GM12878 (cell line): Measurements from ENCODE around the gene SEMA6C.

ENCODE experiments used
- ASH2L ChIP-seq: fragments of 300-600, 200-600 bp; sonication (generic); IDR thresholded peaks from 2 replicates; pipeline ENCODE4 v1.6.1; 2017; ENCODE audit warnings: low read depth, mild to moderate bottlenecking, borderline replicate concordance
- ATF7 ChIP-seq: fragments of 450-650 bp; IDR thresholded peaks from 2 replicates; pipeline ENCODE4 v1.6.1; 2016; ENCODE audit warnings: low read depth, mild to moderate bottlenecking
- BRCA1 ChIP-seq: IDR thresholded peaks from 2 replicates; pipeline ENCODE4 v1.6.1; 2011; ENCODE audit warnings: low read depth, low read length, improper control_type of control experiment
- CREB1 ChIP-seq: IDR thresholded peaks from 2 replicates; pipeline ENCODE4 v1.6.1; 2012; ENCODE audit warnings: low read depth, mild to moderate bottlenecking, inconsistent platforms
- ESRRA ChIP-seq: IDR thresholded peaks from 2 replicates; pipeline ENCODE4 v1.6.1; 2012; ENCODE audit warnings: mild to moderate bottlenecking, low read length, improper control_type of control experiment
- ETV6 ChIP-seq, 2 experiments: fragments of 450-650 bp in 1 of 2; IDR thresholded peaks in 1 of 2; conservative IDR thresholded peaks in 1 of 2; 2 replicates each; pipeline ENCODE4 v1.6.1; 2014; ENCODE audit warnings: antibody characterized with exemption in 1 of 2, borderline replicate concordance in 1 of 2, low read depth in 1 of 2, mild to moderate bottlenecking in 1 of 2, moderate library complexity in 1 of 2
- HCFC1 ChIP-seq: fragments of 150-350 bp; IDR thresholded peaks from 2 replicates; pipeline ENCODE4 v1.6.1; 2014; ENCODE audit warnings: low read length
- JUND ChIP-seq: IDR thresholded peaks from 2 replicates; pipeline ENCODE4 v1.6.1; 2012; ENCODE audit warnings: low read depth, mild to moderate bottlenecking, low read length, improper control_type of control experiment, moderate library complexity
- TAF1 ChIP-seq: IDR thresholded peaks from 2 replicates; pipeline ENCODE4 v1.6.1; 2011; ENCODE audit warnings: mild to moderate bottlenecking, low read depth, low read length, borderline replicate concordance
- TCF12 ChIP-seq: IDR thresholded peaks from 2 replicates; pipeline ENCODE4 v1.6.1; 2011; ENCODE audit warnings: low read depth, mild to moderate bottlenecking, low read length
- ZNF207 ChIP-seq: fragments of 450-650 bp; IDR thresholded peaks from 2 replicates; pipeline ENCODE4 v1.6.1; 2014; ENCODE audit warnings: antibody characterized with exemption, mild to moderate bottlenecking, borderline replicate concordance
- TF ChIP-seq, protein P1 (sequence below), 3 experiments: IDR thresholded peaks in 2 of 3; conservative IDR thresholded peaks in 1 of 3; 2 replicates each; pipeline ENCODE4 v1.5.1; 2011; ENCODE audit warnings: low read depth in 3 of 3, low read length in 3 of 3, mild to moderate bottlenecking in 3 of 3, control low read depth in 2 of 3, moderate library complexity in 2 of 3, inconsistent platforms in 1 of 3, mixed read lengths in 1 of 3; ENCODE audit not compliant: control insufficient read depth in 2 of 3, insufficient read depth in 1 of 3; ENCODE audit errors: extremely low read depth in 1 of 3

DNA sequence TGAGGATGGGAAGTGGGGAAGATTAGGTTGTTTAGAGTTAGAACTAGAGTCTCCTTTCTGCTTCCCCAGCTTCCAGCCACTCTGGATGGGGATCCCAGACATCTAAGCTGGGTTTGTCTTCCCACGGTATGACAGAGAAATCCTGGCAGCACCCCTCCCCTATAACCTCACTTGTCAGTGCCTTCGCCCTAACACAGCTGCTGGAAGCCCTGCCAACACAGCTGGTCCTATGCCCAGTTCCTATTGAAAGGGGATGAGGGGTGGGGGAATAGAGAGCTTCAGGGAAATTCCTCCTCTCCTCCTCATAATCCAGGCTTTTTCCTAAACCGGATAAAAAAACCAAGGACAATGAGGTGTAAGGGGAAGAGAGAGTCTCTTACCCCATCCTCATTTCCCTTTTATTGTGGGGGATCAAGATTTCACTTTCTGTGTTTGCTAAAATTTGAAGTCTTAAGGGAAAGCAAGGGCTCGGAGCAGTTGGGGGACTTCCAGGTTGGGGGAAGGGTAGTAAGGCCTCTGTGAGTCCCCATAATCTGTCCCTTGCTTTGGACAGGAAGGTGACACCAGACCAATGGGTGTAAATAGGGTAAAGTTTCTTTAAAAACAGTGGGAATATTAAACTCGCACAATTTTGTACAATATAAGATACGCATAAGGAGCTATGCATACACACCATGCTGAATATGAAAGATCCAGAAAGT is 28.8 kb upstream of the SEMA6C start:
- TF ChIP-seq HCFC1 (no peak), ATF7 (no peak), CREB1 (no peak), TAF1 (no peak), BRCA1 (no peak), ASH2L (no peak), TCF12 (no peak), ETV6 (conservative IDR thresholded peaks at IDR 0.05 in 1 of 2, IDR thresholded peaks at IDR 0.05 in 1 of 2; ENCODE audit: borderline replicate concordance in 1 of 2, low read depth in 1 of 2) (no peak), ESRRA (no peak), JUND (no peak), ZNF207 (no peak)
- TF ChIP-seq, protein P1, sequence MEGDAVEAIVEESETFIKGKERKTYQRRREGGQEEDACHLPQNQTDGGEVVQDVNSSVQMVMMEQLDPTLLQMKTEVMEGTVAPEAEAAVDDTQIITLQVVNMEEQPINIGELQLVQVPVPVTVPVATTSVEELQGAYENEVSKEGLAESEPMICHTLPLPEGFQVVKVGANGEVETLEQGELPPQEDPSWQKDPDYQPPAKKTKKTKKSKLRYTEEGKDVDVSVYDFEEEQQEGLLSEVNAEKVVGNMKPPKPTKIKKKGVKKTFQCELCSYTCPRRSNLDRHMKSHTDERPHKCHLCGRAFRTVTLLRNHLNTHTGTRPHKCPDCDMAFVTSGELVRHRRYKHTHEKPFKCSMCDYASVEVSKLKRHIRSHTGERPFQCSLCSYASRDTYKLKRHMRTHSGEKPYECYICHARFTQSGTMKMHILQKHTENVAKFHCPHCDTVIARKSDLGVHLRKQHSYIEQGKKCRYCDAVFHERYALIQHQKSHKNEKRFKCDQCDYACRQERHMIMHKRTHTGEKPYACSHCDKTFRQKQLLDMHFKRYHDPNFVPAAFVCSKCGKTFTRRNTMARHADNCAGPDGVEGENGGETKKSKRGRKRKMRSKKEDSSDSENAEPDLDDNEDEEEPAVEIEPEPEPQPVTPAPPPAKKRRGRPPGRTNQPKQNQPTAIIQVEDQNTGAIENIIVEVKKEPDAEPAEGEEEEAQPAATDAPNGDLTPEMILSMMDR (IDR thresholded peaks at IDR 0.05 in 2 of 3, conservative IDR thresholded peaks at IDR 0.05 in 1 of 3; ENCODE audit: control insufficient read depth in 2 of 3, extremely low read depth in 1 of 3, insufficient read depth in 1 of 3, low read depth in 3 of 3, low read length in 3 of 3): no peak
